Loucy (cell line): ENCODE data around the gene POFUT1.

Source experiments
- CTCF ChIP-seq: fragments of 200-600 bp; sonication (generic); conservative IDR thresholded peaks from 2 replicates; pipeline ENCODE4 v1.5.1; 2014; ENCODE audit warnings: mild to moderate bottlenecking, antibody characterized with exemption, low read length
- EZH2phosphoT487 ChIP-seq: fragments of 200-600 bp; IDR thresholded peaks from 2 replicates; pipeline ENCODE4 v1.6.1; 2018; ENCODE audit warnings: antibody characterized with exemption, mild to moderate bottlenecking, moderate library complexity, borderline replicate concordance

- TF ChIP-seq CTCF (no peak), EZH2phosphoT487 (no peak)
Measured at GRCh38 chr20:32287231-32287638, 79.6 kb downstream of the POFUT1 start.
